Right hindlimb (tissue), 1 donor: ENCODE results near the gene CES2.
"Not testable (repeated sequence)": the region's sequence is repeated elsewhere in the genome, so short reads cannot be mapped to it uniquely, and the experiment has no call there.

Experiments used
- DNase-seq: peaks from one replicate; pipeline ENCODE4 v3.0.0-alpha.2; 2018

The CES2 gene

GRCh38 chr16:66986559-66986958, 51.2 kb downstream of the CES2 start:
- DNase-seq = no peak

- DNase-seq = peak; percentile 71
These were observed 53.0 kb downstream of the CES2 start, which contains the start of gene CES4A for GRCh38 chr16:66988197-66988788. CES4A (plus strand) TSS chr16:66988589; CDS start chr16:66988773, 184 bp downstream.

- no peak for DNase-seq
These were observed 56.3 kb downstream of the CES2 start for GRCh38 chr16:66991545-66992077.

GRCh38 chr16:66993558-66993957, 58.2 kb downstream of the CES2 start:
- DNase-seq = not testable (repeated sequence)
